ENCODE results near the gene ZNF891.

DNA sequence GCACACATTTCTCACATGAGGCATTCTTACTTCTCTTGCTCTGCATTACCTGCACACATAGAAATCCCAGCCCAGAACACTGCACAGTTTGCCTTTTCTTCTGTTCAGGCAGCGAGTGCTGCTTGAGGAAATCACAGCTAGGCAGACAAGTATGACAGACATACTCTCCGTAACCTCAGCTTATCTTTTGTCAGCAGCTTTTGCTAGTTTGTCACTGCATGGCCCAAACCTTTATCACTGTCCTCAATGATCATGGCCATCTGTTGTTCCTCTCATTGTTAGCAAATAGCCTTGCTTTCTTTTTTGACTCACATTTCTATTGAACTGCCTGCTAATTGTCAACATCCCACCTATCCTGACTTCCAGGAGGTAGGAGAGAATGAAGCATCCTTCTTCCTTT, 5.7 kb upstream of the ZNF891 start:
- TF ChIP-seq, protein P1, sequence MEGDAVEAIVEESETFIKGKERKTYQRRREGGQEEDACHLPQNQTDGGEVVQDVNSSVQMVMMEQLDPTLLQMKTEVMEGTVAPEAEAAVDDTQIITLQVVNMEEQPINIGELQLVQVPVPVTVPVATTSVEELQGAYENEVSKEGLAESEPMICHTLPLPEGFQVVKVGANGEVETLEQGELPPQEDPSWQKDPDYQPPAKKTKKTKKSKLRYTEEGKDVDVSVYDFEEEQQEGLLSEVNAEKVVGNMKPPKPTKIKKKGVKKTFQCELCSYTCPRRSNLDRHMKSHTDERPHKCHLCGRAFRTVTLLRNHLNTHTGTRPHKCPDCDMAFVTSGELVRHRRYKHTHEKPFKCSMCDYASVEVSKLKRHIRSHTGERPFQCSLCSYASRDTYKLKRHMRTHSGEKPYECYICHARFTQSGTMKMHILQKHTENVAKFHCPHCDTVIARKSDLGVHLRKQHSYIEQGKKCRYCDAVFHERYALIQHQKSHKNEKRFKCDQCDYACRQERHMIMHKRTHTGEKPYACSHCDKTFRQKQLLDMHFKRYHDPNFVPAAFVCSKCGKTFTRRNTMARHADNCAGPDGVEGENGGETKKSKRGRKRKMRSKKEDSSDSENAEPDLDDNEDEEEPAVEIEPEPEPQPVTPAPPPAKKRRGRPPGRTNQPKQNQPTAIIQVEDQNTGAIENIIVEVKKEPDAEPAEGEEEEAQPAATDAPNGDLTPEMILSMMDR (IDR thresholded peaks at IDR 0.05): no peak
- TF ChIP-seq POLR2A (IDR thresholded peaks at IDR 0.05): no peak

Measured in adrenal gland (tissue), 5 donors.